GM18505 (cell line): ENCODE data around the gene SELENOV.

Experiments used
- ATAC-seq: cut with Tn5 transposase; IDR thresholded peaks from one replicate; pipeline ENCODE4 v1.9.1; 2021; ENCODE audit not compliant: unreplicated experiment
- POLR2A ChIP-seq: IDR thresholded peaks from 4 replicates; pipeline ENCODE4 v1.6.1; 2011; ENCODE audit warnings: borderline replicate concordance; ENCODE audit not compliant: insufficient read depth, insufficient read length; ENCODE audit errors: extremely low read depth

The SELENOV gene

GRCh38 chr19:39499932-39500331, 15.0 kb upstream of the SELENOV start:
- no peak for ATAC-seq

DNA sequence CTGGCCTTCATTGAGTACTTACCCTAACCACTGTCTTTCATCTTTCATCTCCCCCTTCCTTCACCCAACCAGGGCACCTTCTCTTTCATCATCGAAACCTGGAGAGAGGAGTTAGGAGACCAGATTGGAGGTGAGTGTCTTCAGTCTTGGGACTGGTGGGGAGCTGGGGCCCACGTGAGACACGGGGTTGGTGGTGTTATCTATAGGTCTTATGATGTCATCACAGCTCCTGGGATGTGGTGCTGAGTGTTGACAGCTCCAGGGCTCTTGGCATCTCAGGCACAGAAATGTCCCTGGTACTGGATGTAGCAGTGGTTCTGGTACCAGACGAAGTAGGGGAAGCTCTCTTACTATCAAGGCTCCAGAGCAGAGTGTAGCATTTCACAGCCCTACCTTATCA, 14.4 kb upstream of the SELENOV start:
- no peak for ATAC-seq
- no peak for TF ChIP-seq POLR2A

More at GRCh38 chr19:39499932-39500331, 15.0 kb upstream of the SELENOV start:
- TF ChIP-seq POLR2A: no peak

- ATAC-seq: no peak
- no peak for TF ChIP-seq POLR2A
These were observed 13.6 kb upstream of the SELENOV start for GRCh38 chr19:39501340-39501739.

GRCh38 chr19:39502640-39503417, 12.1 kb upstream of the SELENOV start:
- no peak for ATAC-seq
- no peak for TF ChIP-seq POLR2A

DNA sequence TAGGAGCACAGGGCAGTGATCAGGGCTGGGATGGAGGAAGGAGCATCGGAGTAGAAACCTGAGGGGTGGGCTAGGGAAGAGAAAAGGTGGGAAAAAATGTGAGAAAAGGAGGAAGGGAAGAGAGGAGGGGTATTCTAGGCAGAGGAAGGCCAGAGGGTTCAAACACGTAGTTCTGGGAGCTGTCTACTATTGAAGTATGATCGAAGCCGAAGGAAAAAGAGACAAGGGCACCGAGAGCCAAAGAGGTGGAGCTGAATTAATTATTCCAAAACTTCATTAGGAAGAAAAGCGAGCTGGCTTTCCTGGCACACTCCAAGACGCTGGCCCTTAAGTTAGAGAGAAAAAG, 8.4 kb upstream of the SELENOV start:
- TF ChIP-seq POLR2A: no peak
- ATAC-seq: no peak

- peak; percentile 59 for TF ChIP-seq POLR2A
- ATAC-seq: peak; percentile 55
These were observed 7.8 kb upstream of the SELENOV start for GRCh38 chr19:39506944-39507714.

DNA sequence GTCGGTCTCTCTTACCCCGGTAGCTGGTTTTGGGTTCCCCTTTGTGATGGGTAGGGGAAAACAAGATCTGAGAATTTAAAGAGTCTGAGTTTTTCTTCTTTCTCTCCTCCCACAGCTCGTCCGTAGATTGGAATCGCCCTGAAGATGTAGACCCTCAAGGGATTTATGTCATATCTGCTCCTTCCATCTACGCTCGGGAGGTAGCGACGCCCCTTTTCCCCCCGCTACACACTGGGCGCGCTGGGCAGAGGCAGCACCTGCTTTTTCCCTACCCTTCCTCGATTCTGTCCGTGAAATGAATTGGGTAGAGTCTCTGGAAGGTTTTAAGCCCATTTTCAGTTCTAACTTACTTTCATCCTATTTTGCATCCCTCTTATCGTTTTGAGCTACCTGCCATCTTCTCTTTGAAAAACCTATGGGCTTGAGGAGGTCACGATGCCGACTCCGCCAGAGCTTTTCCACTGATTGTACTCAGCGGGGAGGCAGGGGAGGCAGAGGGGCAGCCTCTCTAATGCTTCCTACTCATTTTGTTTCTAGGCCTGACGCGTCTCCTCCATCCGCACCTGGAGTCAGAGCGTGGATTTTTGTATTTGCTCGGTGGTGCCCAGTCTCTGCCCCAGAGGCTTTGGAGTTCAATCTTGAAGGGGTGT, 7.1 kb upstream of the SELENOV start:
- no peak for ATAC-seq
- TF ChIP-seq POLR2A: no peak

DNA sequence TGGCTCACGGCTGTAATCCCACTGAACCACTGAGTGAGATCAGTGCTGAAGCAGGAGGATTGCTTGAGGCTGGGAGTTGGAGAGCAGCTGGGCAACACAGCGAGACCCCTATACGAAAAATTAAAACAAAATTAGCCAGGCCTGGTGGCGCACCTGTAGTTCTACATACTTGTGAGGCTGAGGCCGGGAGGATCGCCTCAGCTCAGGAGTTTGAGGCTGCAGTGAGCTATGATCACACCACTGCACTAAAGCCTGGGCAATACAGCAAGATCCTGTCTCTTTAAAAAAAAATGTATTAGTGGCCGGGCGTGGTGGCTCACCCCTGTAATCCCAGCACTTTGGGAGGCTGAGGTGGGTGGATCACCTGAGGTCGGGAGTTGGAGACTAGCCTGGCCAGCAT, 6.3 kb upstream of the SELENOV start:
- no peak for TF ChIP-seq POLR2A
- no peak for ATAC-seq

GRCh38 chr19:39509233-39509632, 5.7 kb upstream of the SELENOV start:
- no peak for ATAC-seq
- TF ChIP-seq POLR2A: no peak

- no peak for ATAC-seq
- TF ChIP-seq POLR2A: no peak
These were observed 2.0 kb upstream of the SELENOV start for GRCh38 chr19:39512988-39513387.

DNA sequence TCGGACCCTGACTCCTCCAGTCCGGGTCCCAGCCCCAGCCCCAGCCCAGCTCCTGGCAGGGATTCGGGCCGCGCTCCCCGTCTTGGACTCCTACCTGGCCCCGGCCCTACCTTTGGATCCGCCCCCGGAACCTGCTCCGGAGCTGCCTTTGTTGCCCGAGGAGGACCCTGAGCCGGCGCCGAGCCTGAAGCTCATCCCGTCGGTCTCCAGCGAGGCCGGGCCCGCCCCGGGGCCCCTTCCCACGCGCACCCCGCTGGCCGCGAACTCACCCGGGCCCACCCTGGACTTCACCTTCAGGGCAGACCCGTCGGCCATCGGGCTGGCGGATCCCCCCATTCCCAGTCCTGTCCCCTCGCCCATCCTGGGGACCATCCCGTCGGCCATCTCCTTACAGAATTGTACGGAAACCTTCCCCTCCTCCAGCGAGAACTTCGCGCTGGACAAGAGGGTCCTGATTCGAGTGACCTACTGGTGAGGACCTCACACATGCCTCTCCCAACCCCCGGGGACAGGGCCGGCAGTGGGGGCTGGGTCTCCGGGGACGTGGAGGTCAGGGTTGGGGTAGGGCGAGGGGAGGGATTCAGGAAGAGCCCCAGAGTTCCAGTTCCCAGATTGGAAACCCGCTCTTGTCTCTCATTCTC, 732 bp downstream of the SELENOV start:
- ATAC-seq: no peak
- TF ChIP-seq POLR2A: no peak

DNA sequence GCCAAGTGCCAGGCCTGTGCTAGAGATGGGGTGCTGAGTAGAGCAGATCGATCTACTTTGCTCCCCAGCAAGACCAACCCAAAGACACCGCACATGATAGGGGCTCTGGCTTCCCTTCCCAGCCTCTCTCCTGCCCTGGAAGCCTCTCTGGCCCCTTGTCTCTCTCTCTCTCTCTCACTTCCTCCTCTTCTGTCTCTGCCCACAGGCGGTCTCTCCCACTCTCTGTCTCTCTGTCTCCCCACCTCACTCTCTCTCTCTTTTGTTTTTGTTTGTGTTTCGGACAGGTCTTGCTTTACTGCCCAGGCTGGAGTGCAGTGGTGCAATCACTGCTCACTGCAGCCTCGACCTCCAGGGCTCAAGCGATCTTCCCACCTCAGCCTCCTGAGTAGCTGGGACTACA, 1.3 kb downstream of the SELENOV start:
- no peak for ATAC-seq
- no peak for TF ChIP-seq POLR2A

- TF ChIP-seq POLR2A: no peak
- no peak for ATAC-seq
These were observed 2.5 kb downstream of the SELENOV start for GRCh38 chr19:39517432-39517831.

GRCh38 chr19:39518458-39518857, 3.5 kb downstream of the SELENOV start:
- ATAC-seq: no peak
- TF ChIP-seq POLR2A: no peak

- no peak for TF ChIP-seq POLR2A
- ATAC-seq: no peak
These were observed 4.0 kb downstream of the SELENOV start for GRCh38 chr19:39518975-39519374.
